GM21390 (cell line): ENCODE data around the gene P4HB.
"Not testable (repeated sequence)": the region's sequence is repeated elsewhere in the genome, so short reads cannot be mapped to it uniquely, and the experiment has no call there.

Experiments used
- ATAC-seq: cut with Tn5 transposase; IDR thresholded peaks from one replicate; pipeline ENCODE4 v1.9.1; 2021; ENCODE audit not compliant: unreplicated experiment

Gene P4HB

DNA sequence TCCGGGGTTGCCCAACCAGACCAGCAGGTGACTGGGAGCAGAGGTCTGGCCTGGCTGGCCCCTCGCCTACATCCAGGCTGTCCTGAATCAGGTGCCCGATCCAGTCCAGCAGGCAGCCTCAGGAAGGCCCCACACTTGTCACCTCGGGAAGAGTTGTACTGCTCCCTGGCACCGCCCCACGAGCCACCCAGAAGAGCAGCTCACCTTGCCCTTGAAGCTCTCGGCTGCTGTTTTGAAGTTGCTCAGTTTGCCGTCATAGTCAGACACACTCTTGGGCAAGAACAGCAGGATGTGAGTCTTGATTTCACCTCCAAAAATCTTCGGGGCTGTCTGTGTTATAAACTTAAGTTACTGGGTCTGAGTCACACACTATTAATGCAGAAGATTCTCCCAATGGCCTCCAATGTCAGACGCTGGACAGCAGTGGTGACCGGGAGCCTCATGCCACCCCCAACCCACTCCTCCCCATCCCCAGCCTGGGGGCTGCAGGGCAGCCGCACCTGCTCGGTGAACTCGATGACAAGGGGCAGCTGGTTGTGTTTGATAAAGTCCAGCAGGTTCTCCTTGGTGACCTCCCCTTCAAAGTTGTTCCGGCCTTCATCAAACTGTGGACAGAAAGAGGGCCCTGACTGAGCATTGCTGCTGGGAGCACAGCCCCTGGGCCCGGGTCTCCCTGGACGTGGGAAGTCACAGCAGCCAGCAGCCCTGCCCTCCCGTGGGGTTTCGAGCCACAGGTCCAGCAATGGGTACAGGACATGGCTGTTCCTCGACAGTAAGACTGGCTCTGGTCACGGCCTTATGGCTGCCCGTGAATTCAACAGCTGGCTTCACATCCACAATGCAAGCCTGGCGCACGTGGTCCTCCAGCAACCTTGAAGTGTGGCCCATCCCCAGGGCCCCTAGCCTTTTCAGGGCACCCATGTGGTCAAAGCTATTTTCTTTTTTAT, 13.3 kb downstream of the P4HB start:
- no peak for ATAC-seq

DNA sequence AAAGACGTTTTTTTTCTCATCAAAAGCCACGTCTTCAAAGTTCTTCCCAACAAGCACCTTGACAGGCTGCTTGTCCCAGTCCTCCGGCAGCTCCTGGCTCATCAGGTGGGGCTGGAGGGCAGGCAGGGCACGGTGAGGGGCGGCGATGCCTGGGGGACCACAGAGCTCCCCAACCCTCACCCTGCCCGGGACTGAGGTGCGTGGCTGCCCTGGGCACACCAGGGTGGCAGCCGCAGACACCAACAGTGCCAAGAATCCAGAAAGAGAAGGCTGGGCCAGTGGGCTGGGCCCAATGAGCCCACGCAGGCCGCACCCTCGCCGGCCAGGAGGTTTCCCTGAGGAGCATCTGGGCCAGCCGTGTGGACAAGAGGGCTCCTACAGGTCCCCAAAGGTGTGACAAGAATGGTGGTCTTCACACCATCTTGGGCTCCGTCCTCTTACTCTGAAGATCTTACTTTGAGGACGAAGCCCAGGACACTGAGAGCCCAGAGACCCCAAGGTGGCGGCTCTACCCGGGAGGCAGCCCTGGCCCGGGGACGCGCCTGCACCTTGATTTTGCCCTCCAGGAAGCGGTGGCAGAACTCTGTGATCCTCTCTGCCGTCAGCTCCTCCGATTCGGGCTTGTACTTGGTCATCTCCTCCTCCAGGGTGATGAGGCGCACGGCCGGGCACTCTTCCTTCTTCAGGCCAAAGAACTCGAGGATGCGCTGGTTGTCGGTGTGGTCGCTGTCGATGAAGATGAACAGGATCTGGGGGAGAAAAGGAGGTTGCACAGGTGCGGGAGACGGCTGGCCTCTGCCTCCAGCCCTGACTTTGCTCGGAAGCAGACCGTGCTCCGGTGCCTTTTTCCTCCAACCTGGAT, 14.2 kb downstream of the P4HB start:
- no peak for ATAC-seq

DNA sequence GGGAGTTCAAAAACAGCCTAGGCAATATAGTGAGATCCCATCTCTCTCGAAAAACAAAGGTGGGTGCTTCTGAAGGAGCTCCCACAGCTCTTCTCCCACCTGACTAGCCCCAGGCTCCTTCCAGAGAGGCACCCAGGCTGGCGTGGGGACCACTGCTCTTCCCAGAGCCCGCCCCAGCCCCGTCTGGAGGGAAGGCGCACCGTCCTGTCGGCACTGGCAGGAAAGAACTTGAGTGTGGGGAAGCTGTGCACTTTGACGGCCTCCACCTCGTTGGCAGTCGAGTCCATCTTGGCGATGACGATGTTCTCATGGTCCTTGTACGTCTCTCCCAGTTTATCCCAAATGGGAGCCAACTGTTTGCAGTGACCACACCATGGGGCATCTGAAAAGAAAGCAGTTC, 15.0 kb downstream of the P4HB start:
- ATAC-seq, result no peak

DNA sequence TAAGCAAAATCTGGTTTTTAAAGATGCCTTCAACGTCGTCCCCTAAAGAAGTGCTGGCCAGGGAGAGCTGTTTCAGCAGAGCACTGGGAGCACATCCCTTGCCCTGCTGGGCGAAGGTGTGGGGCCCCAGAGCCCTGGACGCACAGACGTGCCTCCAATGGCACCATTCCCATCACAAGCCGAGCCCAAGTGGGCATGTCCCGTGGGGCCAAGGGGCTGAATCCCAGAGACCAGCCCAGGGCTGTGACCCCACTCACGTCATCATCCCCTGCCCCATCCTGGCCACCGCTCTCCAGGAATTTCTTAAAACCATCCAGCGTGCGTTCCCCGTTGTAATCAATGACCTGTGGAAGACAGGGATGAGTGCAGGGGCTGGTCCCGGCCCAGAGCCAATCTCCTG, 15.4 kb downstream of the P4HB start:
- ATAC-seq, result no peak

DNA sequence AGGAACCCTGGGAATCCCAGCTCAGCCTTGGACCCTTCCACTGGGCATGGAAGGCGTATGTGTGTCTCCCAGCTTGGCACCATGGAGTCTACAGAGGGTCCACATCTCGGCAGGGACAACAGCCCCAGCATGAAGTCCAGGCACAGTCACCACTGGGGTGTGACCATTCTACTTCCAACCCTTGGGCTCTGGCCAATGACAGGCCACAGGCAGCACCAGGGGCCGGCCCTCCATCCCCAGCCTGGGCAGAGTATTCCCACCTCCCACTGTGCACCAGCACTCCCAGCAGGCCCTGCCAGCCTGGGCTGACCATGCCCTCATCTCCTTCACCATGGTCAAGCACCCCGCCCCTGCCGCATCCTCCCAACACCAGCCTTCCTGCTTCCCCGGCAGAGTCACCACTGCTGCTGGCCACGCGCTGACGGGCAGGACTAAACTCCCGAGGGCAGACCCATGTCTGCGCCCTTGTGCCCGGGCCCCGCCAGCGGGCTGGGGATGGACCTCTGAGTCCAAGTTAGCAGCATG, 15.9 kb downstream of the P4HB start:
- ATAC-seq, result no peak

DNA sequence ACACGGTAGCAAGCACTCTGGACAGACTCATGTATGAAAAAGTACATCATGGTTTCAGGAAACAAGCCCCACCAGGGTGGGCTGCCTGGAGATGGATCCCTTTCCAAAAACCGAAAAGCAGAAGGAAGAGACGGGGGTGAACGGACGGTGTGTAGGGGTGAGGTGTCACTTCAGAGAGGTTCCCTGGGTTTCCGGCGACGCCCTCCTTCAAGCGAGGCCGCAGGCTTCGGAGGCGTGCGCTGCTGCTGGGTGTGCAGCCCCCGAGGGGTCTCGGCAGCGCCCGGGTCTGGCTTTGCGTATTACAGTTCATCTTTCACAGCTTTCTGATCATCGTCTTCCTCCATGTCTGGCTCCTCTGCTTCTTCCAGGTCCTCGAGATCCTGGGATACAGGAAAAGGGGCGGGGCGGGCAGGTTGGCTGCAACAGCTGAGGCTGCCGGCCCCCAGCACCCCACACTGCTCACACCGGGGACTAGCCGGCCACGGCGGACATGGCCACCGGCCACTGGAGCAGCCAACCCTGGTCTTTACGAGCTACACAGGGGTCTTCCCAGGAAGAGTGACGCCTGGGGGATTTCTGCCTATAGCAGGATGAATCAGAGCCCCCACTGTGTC, 16.5 kb downstream of the P4HB start:
- ATAC-seq, result no peak

DNA sequence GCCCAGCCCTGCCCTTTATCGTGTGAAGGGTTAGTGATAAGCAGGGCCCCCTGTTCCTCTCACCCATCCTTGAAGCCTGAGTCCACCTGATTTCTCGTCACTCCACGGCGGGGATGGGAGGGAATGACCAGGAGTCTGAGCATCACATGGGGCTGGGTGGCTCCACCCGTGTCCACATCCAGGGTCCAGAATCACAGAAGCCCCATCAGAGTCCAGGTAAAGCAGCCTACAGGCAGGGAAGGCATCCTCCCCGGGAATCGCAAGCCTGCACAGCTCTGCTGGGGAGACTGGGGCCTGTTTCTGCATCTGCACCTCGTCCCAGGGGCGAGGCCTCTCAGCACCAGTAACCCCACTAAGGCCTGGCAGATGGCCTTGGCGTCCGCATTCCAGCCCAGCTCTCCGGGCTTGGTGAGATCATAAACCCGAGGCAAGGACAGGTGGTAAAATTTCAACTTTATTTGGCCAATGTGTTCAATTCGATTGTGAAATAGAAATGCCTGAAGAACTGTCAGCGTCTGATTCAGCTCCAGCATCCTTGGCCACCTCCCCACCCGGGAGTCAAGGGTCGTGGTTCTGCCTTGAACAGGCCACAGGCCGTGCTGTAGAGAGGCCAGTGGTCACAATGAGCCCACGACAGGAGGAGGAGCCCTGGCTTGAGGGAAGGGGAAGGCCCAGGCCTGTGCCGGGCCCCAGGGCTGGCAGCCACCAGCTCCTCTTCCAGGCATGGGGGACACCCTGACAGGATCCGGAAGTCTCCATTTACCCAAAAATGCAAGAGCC, 17.4 kb downstream of the P4HB start:
- no peak for ATAC-seq

DNA sequence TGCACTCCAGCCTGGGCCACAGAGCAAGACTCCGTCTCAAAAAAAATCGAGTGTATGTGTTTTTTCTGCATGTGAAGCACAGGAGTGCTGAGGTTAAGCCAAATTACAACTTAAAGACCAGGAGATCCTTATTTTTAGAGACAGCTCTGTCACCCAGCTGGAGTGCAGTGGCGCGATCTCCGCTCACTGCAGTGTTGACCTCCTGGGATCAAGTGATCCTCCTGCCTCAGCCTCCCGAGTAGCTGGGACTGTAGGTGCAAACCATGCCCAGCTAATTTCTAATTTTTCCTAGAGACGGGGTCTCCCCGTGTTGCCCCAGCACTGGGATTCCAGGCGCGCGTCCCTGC, 18.0 kb downstream of the P4HB start:
- ATAC-seq, result no peak

DNA sequence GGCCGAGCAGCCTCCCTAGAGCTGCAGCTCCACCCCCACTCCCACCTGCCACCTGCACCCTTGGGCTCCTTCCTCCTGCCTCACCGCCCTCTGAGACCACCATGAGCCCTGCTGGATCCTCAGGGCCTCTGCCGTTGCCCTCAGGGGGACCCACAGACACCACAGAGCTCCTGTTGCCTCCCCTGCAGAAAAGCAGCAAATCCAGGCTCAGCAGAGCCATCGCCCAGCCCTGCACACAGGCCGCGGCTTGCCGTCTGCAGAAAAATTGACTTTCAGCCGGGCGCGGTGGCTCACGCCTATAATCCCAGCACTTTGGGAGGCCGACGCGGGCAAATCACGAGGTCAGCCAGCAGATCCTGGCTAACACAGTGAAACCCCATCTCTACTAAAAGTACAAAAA, 18.5 kb downstream of the P4HB start:
- no peak for ATAC-seq

DNA sequence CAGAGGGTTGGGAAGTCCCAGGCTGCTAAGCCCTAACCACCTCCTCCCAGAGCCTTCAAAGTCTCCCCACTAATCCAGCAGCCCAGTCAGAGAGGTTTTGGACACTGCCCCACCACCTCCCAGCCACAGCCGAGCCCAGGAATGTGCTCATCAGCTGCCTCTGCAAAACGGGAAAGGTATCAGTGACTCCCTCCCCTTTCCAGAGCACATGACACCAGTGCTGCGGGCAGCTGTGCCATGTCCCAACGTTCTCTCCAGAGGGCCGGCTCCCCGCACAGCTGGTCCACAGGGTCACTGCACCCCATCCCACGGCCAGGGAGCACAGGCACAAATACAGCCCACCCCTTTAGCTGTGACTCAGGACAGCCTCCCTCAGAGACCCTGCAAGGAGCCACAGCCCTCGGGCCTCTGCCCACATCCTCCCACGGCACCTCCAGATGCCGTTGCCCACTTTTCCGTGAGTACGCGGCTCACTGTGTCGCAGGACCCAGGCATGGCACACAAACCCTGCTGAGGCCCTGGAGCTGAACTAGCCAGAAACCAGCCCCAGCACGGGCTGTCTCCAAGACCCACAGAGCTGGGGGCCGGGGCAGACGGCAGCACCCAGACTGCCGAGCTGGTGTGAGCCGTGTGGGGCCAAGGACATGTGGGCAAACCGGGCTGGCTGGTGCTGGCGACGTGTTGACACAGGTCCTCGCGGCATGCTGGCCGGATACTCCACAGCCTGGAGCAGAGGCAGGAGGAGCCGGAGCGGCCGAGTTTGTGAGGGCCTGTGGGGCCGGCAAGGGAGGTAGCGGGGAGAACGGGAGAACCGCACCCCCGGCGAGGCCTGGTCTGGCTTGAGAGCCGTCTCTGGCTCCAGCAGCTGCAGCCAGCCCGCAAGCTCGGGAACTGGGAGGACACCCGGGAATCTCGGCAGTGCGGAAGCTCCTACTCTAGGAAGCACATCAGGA, 19.2 kb downstream of the P4HB start:
- ATAC-seq, result no peak

DNA sequence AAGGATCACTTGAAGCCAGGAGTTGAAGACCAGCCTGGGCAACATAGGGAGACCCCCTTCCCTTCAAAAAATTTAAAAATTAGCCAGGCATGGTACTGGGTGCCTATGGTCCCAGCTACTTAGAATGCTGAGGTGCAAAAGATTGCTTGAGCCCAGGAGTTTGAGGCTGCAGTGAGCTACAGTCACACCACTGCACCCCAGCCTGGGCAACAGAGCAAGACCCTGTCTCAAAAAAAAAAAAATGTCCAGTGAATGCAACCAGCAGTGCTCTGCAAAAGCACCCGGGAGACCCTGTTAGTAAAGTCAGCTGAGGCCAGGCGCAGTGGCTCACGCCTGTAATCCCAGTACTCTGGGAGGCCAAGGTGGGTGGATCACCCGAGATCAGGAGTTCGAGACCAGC, 20.3 kb downstream of the P4HB start:
- not testable (repeated sequence) for ATAC-seq

DNA sequence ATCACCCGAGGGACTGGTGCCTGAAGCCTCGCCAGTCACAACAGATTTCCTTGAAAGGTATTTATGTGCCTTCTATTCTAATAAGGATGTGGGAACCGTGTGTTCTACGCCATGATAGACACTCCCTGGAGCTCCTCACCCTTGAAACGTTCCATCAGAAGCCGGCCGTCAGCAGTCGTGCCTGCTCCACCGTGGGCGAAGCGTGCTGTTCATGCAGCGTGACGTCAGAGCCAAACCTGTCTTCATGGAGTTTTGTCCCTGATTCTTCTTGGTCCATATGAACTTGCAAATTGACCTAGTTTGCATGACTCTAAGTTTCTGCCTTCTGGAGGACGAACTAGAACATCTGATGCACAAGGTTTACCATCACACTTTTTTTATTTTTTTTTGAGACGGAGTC, 21.0 kb downstream of the P4HB start:
- no peak for ATAC-seq

DNA sequence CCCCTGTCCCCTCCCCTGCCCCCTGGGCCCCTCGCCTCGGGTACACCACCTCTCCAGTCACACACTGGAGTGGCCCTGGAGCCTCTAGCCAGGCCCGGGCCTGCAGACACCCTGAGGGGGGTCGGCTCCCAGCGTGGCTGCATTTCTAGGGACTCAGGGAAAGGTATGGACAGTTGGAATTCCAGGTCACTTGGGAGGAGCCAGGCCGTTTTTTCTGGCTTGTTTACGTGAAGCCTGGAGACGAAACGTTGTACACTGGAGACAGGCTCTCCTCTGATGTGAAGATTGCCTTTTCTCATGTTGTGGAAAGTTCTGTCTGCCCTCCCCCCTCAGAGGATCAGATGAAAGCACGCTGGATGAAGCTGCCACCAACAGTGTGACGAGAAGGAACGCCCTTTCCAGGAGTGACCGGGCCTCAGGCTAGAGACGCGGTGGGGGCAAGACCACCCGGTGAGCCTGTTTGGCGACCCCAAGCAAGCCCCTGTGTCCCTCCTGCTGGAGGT, 21.5 kb downstream of the P4HB start:
- no peak for ATAC-seq

DNA sequence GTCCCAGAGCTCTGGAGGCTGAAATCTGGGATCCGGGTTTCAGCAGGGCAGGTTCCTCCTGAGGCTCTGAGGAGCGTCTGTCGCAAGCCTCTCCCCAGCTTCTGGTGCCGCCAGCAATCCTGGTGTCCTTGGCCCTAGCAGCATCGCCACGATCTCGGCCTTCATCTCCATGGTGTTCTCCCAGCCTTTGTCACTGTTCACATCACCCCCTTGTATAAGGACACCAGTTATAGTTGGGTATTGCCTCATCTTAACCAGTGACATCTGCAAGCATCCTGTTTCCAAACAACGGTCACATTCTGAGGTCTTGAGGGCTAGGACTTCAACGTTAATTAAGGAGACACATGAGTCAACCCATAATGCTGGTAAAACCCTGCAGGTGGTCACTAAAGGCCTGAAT, 22.7 kb downstream of the P4HB start:
- no peak for ATAC-seq

DNA sequence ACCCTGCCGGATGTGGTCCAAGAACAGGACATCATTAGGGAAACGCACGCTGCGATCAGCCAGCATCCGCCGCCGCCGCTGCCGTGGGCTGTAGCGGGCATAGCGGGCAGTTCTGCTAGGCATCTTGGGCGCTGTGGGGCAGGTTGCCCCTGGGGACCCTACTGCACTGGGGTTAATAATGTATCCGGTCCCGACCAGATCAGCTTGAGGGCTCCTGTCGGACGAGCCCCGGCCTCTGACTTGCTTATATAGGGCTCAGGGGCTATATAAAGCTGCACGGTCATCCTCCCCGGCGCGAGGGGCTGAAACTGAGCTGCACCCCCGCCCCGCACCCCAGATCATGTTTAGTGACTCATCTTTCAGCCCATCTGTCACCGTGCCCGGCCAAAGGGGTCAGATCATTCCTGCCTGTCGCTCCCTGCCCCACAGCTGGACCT, 25.5 kb downstream of the P4HB start, which contains the start of gene PPP1R27:
TSS of gene PPP1R27 (minus strand) at position 220 of the 437 bp plus-strand sequence. CDS start at position 123, 97 bp downstream.
- ATAC-seq, result no peak

DNA sequence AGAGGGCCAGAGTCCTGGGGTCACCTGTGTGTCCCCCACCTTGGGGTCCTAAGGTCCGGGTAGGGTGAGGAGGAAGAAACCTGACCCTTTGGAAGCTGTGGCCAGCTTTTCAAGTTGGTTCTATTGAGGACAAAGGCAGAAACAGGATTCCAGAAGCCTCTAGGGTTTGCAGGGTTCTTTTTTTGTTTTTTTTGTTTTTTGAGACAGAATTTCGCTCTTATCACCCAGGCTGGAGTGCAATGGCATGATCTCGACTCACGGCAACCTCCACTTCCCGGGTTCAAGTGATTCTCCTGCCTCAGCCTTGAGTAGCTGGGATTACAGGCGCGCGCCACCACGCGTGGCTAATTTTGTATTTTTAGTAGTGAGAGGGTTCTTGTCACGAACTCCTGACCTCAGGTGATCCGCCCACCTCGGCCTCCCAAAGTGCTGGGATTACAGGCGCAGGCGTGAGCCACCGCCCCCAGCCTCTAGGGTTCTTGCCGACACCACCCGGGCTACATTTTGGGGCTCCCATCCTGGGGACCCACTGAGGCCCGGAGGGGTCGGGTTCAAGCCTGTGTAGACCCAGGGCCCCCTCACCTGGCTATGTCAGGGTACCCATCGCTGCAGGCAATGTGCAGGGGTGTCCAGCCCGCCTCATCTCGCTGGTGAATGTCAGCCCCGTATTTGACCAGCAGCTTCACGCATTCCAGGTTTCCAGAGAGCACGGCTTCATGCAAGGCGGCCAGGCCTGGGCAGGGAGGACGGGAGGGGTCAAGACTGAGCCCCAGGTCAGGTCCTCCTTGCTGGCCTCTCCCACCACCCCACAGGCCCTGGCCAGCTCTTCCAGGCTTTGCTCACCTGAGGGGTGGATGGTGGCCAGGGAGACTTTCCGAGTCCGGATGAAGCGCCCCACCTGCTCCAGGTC, 26.2 kb downstream of the P4HB start:
- ATAC-seq, result no peak

DNA sequence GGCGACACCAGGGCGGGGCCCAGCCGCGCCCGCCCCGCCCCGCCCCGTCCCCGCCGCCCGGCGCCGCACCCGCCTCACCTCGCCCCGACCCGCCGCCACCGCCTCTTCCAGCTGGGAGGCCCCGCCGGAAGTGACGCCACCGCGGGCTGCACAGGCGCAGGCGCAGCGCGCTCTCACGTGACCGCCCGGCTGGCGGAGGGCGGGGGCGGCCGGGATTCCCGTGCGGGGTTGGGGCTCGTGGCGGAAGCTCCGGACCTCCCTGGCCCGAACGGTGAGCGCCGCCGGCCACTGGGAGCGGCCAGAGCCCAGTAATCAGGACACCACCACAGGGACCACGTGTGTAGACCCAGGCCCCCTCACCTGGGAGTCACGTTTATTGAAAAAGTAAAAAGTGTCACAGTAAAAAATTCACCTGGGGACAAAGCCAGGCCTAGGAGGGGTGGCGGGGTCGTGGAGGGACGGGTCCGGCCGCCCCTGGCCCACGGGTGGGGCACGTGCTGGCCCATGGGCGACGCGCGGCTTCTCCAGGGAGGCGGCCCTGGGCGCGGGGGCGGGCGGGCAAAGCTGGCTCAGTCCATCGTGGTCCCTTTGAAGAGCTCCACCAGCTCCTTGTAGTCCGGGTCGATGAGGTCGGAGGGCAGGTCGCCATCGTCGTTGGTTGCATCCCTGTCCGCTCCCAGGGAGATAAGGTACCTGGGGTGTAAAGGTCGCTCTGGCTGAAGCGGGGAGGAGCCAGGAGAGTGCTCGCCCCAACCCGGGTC, 27.0 kb downstream of the P4HB start, which contains the start of gene MCRIP1:
TSS of gene MCRIP1 (minus strand) at position 132 of the 761 bp plus-strand sequence. CDS start 8,785 bp downstream, outside the sequence.
- peak; percentile 64 for ATAC-seq
